Measurements from ENCODE around the gene SOX8. TPM values are rescaled to one million over a fixed set of nuclear protein-coding genes. Genes with fewer than 3 reads are reported as not detected.

The SOX8 gene
- 0.51 TPM in 1 of 2 replicates, not detected in the other for total RNA-seq

DNA sequence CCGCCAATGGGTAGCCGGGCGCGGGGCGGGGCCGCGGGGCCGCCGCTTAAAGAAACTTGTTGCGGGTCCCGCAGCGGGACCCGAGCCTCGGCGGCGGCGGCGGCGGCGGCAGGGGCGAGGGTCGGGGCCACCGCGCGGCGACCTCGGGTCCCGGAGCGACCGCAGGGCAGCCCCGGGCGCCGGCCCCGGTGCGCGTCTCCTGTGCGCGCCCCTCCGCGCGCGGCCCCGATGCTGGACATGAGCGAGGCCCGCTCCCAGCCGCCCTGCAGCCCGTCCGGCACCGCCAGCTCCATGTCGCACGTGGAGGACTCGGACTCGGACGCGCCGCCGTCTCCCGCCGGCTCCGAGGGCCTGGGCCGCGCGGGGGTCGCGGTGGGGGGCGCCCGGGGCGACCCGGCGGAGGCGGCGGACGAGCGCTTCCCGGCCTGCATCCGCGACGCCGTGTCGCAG is at the start of gene SOX8:
Gene SOX8 (plus strand): TSS at position 76 of the 450 bp plus-strand sequence. CDS start 153 bp downstream, at position 229.

DNA sequence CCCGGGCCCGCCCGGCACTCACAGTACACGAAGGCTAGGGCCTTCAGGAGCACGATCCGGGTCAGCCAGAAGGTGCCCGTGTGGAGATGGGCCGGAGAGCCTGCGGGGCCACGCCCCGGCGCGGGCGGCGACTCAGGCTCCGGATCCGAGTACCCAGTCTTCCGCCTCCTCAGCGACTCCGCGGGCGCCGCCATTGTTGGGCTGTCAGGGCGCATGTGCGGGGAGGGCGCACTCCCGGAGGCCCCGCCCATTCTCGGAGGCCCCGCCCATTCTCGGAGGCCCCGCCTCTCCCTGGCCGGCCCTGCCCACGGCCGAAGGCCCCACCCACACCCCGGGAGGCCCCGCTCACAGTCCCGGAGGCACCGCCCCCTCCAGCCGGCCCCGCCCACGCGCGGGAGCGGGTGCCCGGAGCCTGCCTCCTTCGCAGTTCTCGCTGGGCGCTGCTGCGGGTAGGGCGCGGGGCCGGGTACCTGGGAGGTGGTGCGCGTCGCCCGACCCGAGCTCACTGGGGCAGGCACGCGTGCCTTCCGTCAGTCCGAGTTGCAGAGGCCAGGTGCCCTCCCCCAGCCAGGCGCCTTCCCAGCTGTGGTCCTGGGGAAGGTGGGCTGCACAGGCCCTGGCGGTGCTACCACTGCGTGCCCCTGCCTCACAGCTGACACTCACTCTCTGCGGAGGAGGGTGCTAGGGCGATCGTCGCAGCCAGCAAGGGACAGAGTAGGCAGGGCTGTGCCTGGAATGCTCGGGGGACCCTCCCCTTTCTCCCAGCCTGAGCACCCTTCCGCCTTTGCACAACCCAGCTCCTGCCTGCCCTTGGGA is 10.6 kb upstream of the SOX8 start, which contains the start of gene LMF1:
Gene LMF1 (minus strand): TSS at position 219 of the 816 bp plus-strand sequence. CDS start 4 bp downstream, at position 215.

Other genes starting within 250 kb of the SOX8 start
- gene CIAO3, start 240.8 kb upstream of the SOX8 start, total RNA-seq, result 32.9 and 37.4 TPM in 2 replicates
- gene MSLN, start 221.0 kb upstream of the SOX8 start, total RNA-seq, result 15.0 and 41.1 TPM in 2 replicates
- 34.1 and 48.1 TPM in 2 replicates for gene RPUSD1, start 193.4 kb upstream of the SOX8 start, total RNA-seq
- 8.7 and 39.1 TPM in 2 replicates for gene CHTF18, start 193.2 kb upstream of the SOX8 start, total RNA-seq
- not detected in 2 replicates for gene GNG13, start 181.0 kb upstream of the SOX8 start, total RNA-seq
- gene LMF1, start 10.8 kb upstream of the SOX8 start, total RNA-seq, result 6.5 and 31.8 TPM in 2 replicates
- gene SSTR5, start 91.0 kb downstream of the SOX8 start, total RNA-seq, result not detected in 2 replicates
- gene C1QTNF8, start 114.5 kb downstream of the SOX8 start, total RNA-seq, result not detected in 2 replicates
- gene CACNA1H, start 171.3 kb downstream of the SOX8 start, total RNA-seq, result 3.7 and 36.5 TPM in 2 replicates
- gene TPSG1, start 243.5 kb downstream of the SOX8 start, total RNA-seq, result not detected in 2 replicates
- gene TPSB2, start 248.4 kb downstream of the SOX8 start, total RNA-seq, result not detected in 2 replicates

Measured in mesangial cell (primary cell).